ENCODE measurements around the gene MSRB2. TPM values are rescaled to one million over a fixed set of nuclear protein-coding genes. Genes with fewer than 3 reads are reported as not detected.

MSRB2 gene
- polyA plus RNA-seq, 3 donors = 19.7 to 37.3 (median 31.6) TPM

DNA sequence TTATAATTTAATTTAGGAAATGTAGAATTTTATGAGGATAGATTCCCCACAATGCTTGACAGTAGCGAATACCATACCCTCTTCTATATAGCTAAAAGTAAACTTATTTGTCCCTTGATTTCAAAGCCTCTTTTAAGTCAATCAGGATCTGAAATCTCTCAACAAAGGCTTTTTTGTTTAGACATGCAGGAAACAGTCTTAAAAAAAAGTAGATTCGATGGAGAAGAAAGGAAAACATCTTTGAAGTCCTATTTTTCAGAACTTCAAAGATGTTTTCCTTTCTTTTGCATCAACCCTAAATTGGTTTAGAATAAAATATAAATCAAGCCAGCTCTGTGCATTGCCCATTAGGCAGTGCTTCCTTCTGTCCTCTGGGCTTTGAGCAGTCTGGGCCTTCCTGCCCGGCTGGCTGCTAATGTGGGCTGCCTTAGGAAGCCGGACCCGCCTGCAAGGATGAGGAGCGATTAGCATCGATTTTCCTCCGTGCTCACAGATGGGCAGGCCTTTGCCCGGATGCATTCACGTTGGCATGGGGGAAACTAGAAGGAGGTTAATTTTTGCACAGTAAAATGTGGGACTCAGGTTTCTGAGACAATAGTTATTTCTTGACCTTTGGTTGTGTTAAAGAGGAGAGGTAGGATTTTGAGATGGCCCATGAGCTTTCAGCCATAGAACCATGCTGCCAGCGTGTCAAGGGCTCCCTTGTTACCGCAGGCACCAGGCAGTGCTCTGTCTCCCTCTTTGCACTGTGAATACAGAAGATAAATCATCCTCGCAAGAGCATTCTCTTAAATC lies 15.5 kb downstream of the MSRB2 start:
- Mint-ChIP-seq H3K4me3 (no peak overlapping the region), H3K9me3 (peaks cover 0 to 2% (median 0%) of the 10 kb centered on the region in 7 donors), H3K27ac (peak overlapping the region in 1 of 7 donors; percentile 43), H3K27me3 (ENCODE audit: low read depth in 3 of 3) (peaks cover 0 to 3% (median 0%) of the 10 kb centered on the region in 3 donors), H3K4me1 (peaks cover 15% of the 10 kb centered on the region), H3K36me3 (peaks cover 66 to 67% of the 10 kb centered on the region in 2 donors)
- H4K20me1 ChIP-seq (ENCODE audit: insufficient read depth, low read length) = no peaks in the 10 kb centered on the region
- H3K4me3 ChIP-seq (replicated peaks in 1 of 3; ENCODE audit: low read depth in 2 of 3, low read length in 3 of 3) = no peak overlapping the region
- no peaks in the 10 kb centered on the region for H3K27me3 ChIP-seq (ENCODE audit: control insufficient read depth in 2 of 2, insufficient read depth in 2 of 2, low read length in 2 of 2)
- H3K4me1 ChIP-seq (ENCODE audit: control insufficient read depth in 1 of 2, insufficient read depth in 2 of 2, low read length in 2 of 2) = peaks cover 7 to 9% of the 10 kb centered on the region in 2 donors
- no peak for DNase-seq
- H3K9ac ChIP-seq (ENCODE audit: insufficient read depth, low read length, poor library complexity, severe bottlenecking) = no peak overlapping the region
- WGBS (ENCODE audit: insufficient coverage) = 93% methylated on average over 8 of the region's 13 CpGs
- intact Hi-C loops (cut with micrococcal nuclease) = no loop called here
- peaks cover 33 to 86% of the 10 kb centered on the region in 2 donors for H3K36me3 ChIP-seq (replicated peaks in 1 of 2; ENCODE audit: control insufficient read depth in 1 of 2, insufficient read depth in 2 of 2, low read length in 2 of 2)
- no peaks in the 10 kb centered on the region for H3K9me3 ChIP-seq (replicated peaks in 1 of 2; ENCODE audit: control insufficient read depth in 1 of 2, insufficient read depth in 1 of 2, low read length in 2 of 2)
- no peak overlapping the region for H3K27ac ChIP-seq (ENCODE audit: low read depth in 1 of 2, low read length in 2 of 2)
- no peak overlapping the region for H3K4me2 ChIP-seq (replicated peaks; ENCODE audit: extremely low read depth, low read length, poor library complexity, severe bottlenecking)
- TF ChIP-seq, protein P1, sequence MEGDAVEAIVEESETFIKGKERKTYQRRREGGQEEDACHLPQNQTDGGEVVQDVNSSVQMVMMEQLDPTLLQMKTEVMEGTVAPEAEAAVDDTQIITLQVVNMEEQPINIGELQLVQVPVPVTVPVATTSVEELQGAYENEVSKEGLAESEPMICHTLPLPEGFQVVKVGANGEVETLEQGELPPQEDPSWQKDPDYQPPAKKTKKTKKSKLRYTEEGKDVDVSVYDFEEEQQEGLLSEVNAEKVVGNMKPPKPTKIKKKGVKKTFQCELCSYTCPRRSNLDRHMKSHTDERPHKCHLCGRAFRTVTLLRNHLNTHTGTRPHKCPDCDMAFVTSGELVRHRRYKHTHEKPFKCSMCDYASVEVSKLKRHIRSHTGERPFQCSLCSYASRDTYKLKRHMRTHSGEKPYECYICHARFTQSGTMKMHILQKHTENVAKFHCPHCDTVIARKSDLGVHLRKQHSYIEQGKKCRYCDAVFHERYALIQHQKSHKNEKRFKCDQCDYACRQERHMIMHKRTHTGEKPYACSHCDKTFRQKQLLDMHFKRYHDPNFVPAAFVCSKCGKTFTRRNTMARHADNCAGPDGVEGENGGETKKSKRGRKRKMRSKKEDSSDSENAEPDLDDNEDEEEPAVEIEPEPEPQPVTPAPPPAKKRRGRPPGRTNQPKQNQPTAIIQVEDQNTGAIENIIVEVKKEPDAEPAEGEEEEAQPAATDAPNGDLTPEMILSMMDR (IDR thresholded peaks at IDR 0.05) = no peak
- H3K79me2 ChIP-seq (ENCODE audit: insufficient read depth, low read length) = no peaks in the 10 kb centered on the region
- H2AFZ ChIP-seq (ENCODE audit: insufficient read depth, low read depth, low read length, poor library complexity, severe bottlenecking) = no peak overlapping the region

- Mint-ChIP-seq H3K36me3 (peaks cover 60 to 62% of the 10 kb centered on the region in 2 donors), H3K4me3 (no peak overlapping the region), H3K4me1 (peaks cover 15% of the 10 kb centered on the region), H3K27me3 (ENCODE audit: low read depth in 3 of 3) (peaks cover 0 to 3% (median 0%) of the 10 kb centered on the region in 3 donors), H3K27ac (peak overlapping the region in 1 of 7 donors; percentile 43), H3K9me3 (peaks cover 0 to 2% (median 0%) of the 10 kb centered on the region in 7 donors)
- Histone ChIP-seq H3K79me2 (ENCODE audit: insufficient read depth, low read length) (no peaks in the 10 kb centered on the region), H3K9me3 (replicated peaks in 1 of 2; ENCODE audit: control insufficient read depth in 1 of 2, insufficient read depth in 1 of 2, low read length in 2 of 2) (no peaks in the 10 kb centered on the region), H2AFZ (ENCODE audit: insufficient read depth, low read depth, low read length, poor library complexity, severe bottlenecking) (no peak overlapping the region), H3K36me3 (replicated peaks in 1 of 2; ENCODE audit: control insufficient read depth in 1 of 2, insufficient read depth in 2 of 2, low read length in 2 of 2) (peaks cover 33 to 84% of the 10 kb centered on the region in 2 donors), H3K9ac (ENCODE audit: insufficient read depth, low read length, poor library complexity, severe bottlenecking) (no peak overlapping the region), H4K20me1 (ENCODE audit: insufficient read depth, low read length) (no peaks in the 10 kb centered on the region), H3K4me3 (replicated peaks in 1 of 3; ENCODE audit: low read depth in 2 of 3, low read length in 3 of 3) (no peak overlapping the region), H3K4me2 (replicated peaks; ENCODE audit: extremely low read depth, low read length, poor library complexity, severe bottlenecking) (no peak overlapping the region), H3K27ac (ENCODE audit: low read depth in 1 of 2, low read length in 2 of 2) (peak overlapping the region in 1 of 2 donors; percentile 30), H3K4me1 (ENCODE audit: control insufficient read depth in 1 of 2, insufficient read depth in 2 of 2, low read length in 2 of 2) (peaks cover 7 to 9% of the 10 kb centered on the region in 2 donors), H3K27me3 (ENCODE audit: control insufficient read depth in 2 of 2, insufficient read depth in 2 of 2, low read length in 2 of 2) (no peaks in the 10 kb centered on the region)
- intact Hi-C loops (cut with micrococcal nuclease) = no loop called here
- no peak for DNase-seq
- TF ChIP-seq, protein P1 (IDR thresholded peaks at IDR 0.05) = no peak
- WGBS (ENCODE audit: insufficient coverage) = no CpG with 5 or more reads among the region's 2 CpGs
Observed at GRCh38 chr10:23111517-23112286, 16.3 kb downstream of the MSRB2 start.
